ENCODE results near the gene MRC1. TPM values are rescaled to one million over a fixed set of nuclear protein-coding genes. Genes with fewer than 3 reads are reported as not detected.

Gene MRC1
- total RNA-seq, 4 donors from 2014 or later = 14.9 to 51.8 (median 28.0) TPM

DNA sequence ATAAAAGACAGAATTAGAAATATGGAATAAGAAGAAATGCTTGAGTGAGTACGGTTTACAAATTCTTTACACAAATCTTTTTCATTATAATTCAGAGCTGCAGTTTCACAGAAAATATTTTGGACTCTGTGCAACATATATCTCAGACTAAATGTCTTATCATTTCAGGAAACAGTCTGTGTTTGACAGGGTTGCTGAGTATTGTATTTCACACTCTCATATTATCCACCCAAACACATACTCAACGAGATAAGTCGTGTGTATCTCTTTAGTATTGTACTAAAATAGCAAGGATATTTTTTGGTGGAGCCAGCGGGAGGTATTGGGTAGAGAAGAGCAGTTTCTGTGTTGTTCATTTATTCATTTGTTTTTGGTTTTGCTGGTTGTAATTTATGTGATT, 103.6 kb downstream of the MRC1 start:
- TF ChIP-seq POLR2A (IDR thresholded peaks at IDR 0.05) (no peak), CTCF (IDR thresholded peaks at IDR 0.05) (no peak)
- H3K36me3 ChIP-seq = no peaks in the 10 kb centered on the region
- H3K27me3 ChIP-seq = no peaks in the 10 kb centered on the region
- H3K4me1 ChIP-seq = no peaks in the 10 kb centered on the region
- H3K4me3 ChIP-seq = no peak overlapping the region
- H3K9me3 ChIP-seq = no peaks in the 10 kb centered on the region
- H3K27ac ChIP-seq = no peak overlapping the region
- DNase-seq = no peak
- intact Hi-C loops (cut with DNase I; ENCODE audit: low total_unique reads) = no loop called here

DNA sequence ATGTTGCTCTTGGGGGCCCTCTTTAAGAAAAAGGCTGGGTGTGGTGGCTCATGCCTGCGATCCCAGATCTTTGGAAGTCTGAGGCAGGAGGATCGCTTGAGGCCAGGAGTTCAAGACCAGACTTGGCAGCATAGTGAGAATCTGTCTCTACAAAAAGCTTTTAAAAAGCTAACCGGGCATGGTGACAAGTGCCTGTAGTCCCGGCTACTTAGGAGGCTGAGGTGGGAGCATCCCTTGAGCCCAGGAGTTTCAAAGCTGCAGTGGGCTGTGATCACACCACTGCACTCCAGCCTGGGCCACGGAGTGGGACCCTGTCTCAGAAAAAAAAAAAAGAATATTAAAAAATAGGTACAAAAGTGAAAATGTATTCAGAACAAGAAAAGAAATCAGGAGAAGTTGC, 104.5 kb downstream of the MRC1 start:
- TF ChIP-seq CTCF (IDR thresholded peaks at IDR 0.05) = no peak
- intact Hi-C loops (cut with DNase I; ENCODE audit: low total_unique reads) = no loop called here
- H3K27ac ChIP-seq = no peak overlapping the region

DNA sequence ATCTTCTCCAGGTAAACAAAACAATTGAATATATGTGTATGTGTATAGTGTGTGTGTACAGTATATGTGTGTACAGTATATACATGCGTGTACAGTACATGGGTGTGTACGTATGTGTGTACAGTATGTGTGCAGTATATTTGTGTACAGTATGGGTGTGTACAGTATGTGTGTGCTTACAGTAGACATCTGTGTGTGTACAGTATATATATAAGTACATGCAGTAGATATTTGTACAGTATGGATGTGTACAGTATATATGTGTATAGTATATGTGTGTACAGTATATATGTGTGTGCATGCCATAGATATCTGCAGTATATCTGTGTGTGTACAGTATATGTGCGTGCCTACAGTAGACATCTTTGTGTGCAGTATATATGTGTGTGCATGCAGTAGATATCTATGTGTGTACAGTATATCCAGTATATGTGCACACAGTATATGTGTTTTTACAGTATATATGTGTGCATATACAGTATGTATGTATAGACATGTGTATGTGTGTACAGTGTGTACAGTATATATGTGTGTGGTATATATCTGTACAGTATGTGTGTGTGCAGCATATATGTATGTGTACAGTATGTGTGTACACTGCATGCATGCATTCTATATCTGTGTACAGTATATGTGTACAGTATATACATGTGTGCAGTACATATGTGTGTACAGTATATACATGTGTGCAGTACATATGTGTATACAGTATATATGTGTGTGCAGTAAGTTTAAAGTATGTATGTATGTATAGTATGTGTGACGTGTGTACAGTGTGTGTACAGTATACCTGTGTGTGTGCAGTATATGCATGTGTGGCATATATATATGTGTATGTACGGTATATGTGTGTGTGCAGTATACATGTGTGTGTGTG, 105.3 kb downstream of the MRC1 start:
- H3K27ac ChIP-seq = no peak overlapping the region

More for the DNA sequence above, 104.5 kb downstream of the MRC1 start:
- H3K36me3 ChIP-seq = no peaks in the 10 kb centered on the region
- no peak overlapping the region for H3K4me3 ChIP-seq
- H3K4me1 ChIP-seq = no peaks in the 10 kb centered on the region
- H3K27me3 ChIP-seq = no peaks in the 10 kb centered on the region
- H3K9me3 ChIP-seq = no peaks in the 10 kb centered on the region
- no peak for DNase-seq

DNA sequence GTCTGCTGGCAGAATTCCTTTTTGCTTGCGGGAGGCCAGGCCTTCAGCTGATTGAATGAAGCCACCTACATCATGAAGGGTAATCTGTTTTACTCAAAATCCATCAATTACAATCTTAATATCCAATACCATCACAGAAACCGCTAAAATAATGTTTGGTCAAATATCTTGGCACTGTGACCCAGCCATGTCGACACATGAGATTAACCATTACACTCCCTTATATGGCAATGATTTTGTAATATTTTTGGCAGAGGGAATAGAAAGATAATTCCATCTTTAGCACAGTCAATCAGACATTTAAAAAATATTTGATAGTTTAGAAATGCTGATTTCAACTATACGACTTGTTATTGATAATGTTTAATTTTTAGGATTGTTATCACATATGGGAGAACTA, 106.0 kb downstream of the MRC1 start:
- TF ChIP-seq CTCF (IDR thresholded peaks at IDR 0.05) = no peak
- TF ChIP-seq POLR2A (IDR thresholded peaks at IDR 0.05) = no peak
- no peak for DNase-seq
- intact Hi-C loops (cut with DNase I; ENCODE audit: low total_unique reads) = no loop called here
- Histone ChIP-seq H3K4me3 (no peak overlapping the region), H3K4me1 (no peaks in the 10 kb centered on the region), H3K27ac (no peak overlapping the region), H3K9me3 (no peaks in the 10 kb centered on the region), H3K27me3 (no peaks in the 10 kb centered on the region), H3K36me3 (no peaks in the 10 kb centered on the region)

More for the DNA sequence above, 105.3 kb downstream of the MRC1 start:
- intact Hi-C loops (cut with DNase I; ENCODE audit: low total_unique reads) = no loop called here
- Histone ChIP-seq H3K36me3 (no peaks in the 10 kb centered on the region), H3K27me3 (no peaks in the 10 kb centered on the region), H3K9me3 (no peaks in the 10 kb centered on the region), H3K4me1 (no peaks in the 10 kb centered on the region), H3K4me3 (no peak overlapping the region)
- TF ChIP-seq POLR2A (IDR thresholded peaks at IDR 0.05) (no peak), CTCF (IDR thresholded peaks at IDR 0.05) (no peak)
- DNase-seq = no peak

DNA sequence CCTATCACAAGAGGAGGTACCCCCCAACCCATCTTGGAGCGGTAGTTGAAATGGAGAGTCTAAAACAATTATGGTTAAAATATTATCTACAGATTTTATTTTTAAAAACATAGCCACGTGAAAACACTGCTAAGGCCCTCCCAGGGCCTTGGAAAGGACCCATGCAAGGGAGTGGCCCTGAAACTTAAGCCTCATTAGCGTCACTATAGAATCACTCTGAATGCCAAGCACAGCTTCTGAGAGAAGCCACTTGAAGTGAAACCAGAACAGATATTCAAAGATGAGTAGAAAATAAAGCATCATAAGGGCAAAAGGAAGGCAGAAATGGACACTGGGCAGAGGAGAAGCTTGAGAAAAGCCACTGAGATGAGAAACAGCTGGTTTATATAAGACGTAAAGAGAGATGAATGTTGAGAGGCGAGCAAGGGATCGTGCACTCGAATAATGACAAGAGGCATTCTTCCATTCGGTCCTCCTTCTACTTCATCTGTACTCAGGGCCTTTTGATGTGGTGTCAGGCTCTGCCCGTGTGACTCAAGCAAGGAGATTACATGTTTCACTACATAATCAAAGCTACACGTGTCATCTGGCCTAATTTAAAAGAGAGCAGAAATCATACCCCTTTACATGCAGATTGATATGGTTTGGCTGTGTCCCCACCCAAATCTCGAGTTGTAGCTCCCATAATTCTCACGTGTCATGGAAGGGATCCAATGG, 109.2 kb downstream of the MRC1 start:
- no peak for DNase-seq
- no peaks in the 10 kb centered on the region for H3K9me3 ChIP-seq
- H3K27ac ChIP-seq = no peak overlapping the region
- no peaks in the 10 kb centered on the region for H3K4me1 ChIP-seq
- H3K4me3 ChIP-seq = no peak overlapping the region
- TF ChIP-seq POLR2A (IDR thresholded peaks at IDR 0.05) (no peak), CTCF (IDR thresholded peaks at IDR 0.05) (no peak)
- intact Hi-C loops (cut with DNase I; ENCODE audit: low total_unique reads) = no loop called here
- H3K36me3 ChIP-seq = no peaks in the 10 kb centered on the region
- H3K27me3 ChIP-seq = no peaks in the 10 kb centered on the region

Data from uterus (tissue), 4 donors.